CD4-positive, alpha-beta memory T cell (primary cell): Measurements from ENCODE around the gene PDCD7. TPM values are rescaled to one million over a fixed set of nuclear protein-coding genes. Genes with fewer than 3 reads are reported as not detected.
A peak's percentile ranks its signal among the peaks of the same experiment; 100 is the strongest.
"Not testable (repeated sequence)": the region's sequence is repeated elsewhere in the genome, so short reads cannot be mapped to it uniquely, and the experiment has no call there.

Experiments used
- CTCF ChIA-PET: fragments of 350-600 bp; sonication (Branson Sonifier 250); formaldehyde crosslinking; loops from one replicate; lab custom pipeline; 2021; ENCODE audit warnings: inconsistent platforms; ENCODE audit not compliant: partially characterized antibody; lab: Charles Lee
- POLR2A ChIA-PET: fragments of 350-600 bp; sonication (Branson Sonifier 250); formaldehyde crosslinking; loops from one replicate; lab custom pipeline; 2021; ENCODE audit not compliant: partially characterized antibody; lab: Charles Lee
- DNase-seq, 5 donors: peaks; one replicate each; pipeline versions ENCODE4 v3.0.0 to v3.0.0-alpha.2; 2020 to 2022; ENCODE audit warnings: mixed read lengths in 1 of 5
- H3K27ac ChIP-seq: one replicate; pipeline ENCODE4 v1.7.0; 2013; ENCODE audit warnings: low read depth, low read length
- H3K27me3 ChIP-seq: 2 replicates; pipeline ENCODE4 v1.7.0; 2013; ENCODE audit warnings: mild to moderate bottlenecking, low read length, moderate library complexity; ENCODE audit not compliant: insufficient read depth
- H3K36me3 ChIP-seq: 2 replicates; pipeline ENCODE4 v1.7.0; 2013; ENCODE audit warnings: mild to moderate bottlenecking, low read length, moderate library complexity; ENCODE audit not compliant: insufficient read depth
- H3K4me1 ChIP-seq: 2 replicates; pipeline ENCODE4 v1.7.0; 2013; ENCODE audit warnings: mild to moderate bottlenecking, low read length, moderate library complexity; ENCODE audit not compliant: insufficient read depth
- H3K4me3 ChIP-seq, 2 donors: one replicate each; pipeline ENCODE4 v1.7.0; 2013; ENCODE audit warnings: low read length in 2 of 2, mild to moderate bottlenecking in 1 of 2
- H3K9me3 ChIP-seq, 2 donors: one replicate each; pipeline ENCODE4 v1.7.0; 2013; ENCODE audit warnings: low read length in 2 of 2, control low read depth in 1 of 2; ENCODE audit not compliant: control insufficient read depth in 1 of 2
- H3K27ac Mint-ChIP-seq, 7 donors: one replicate each; pipeline ENCODE4 v1.8.0; 2020 to 2021; ENCODE audit warnings: mixed read lengths in 7 of 7, mild to moderate bottlenecking in 6 of 7, inconsistent platforms in 3 of 7, moderate library complexity in 3 of 7
- H3K27me3 Mint-ChIP-seq, 2 donors: one replicate each; pipeline ENCODE4 v1.8.0; 2020 to 2021; ENCODE audit warnings: mixed read lengths in 2 of 2
- H3K36me3 Mint-ChIP-seq, 2 donors: one replicate each; pipeline ENCODE4 v1.8.0; 2020 to 2021; ENCODE audit warnings: mixed read lengths in 2 of 2, inconsistent platforms in 1 of 2, mild to moderate bottlenecking in 1 of 2
- H3K4me1 Mint-ChIP-seq, 4 donors: one replicate each; pipeline ENCODE4 v1.8.0; 2020 to 2021; ENCODE audit warnings: mixed read lengths in 4 of 4, mild to moderate bottlenecking in 1 of 4
- H3K4me3 Mint-ChIP-seq, 8 donors: one replicate each; pipeline ENCODE4 v1.8.0; 2020 to 2021; ENCODE audit warnings: mixed read lengths in 8 of 8, mild to moderate bottlenecking in 7 of 8, moderate library complexity in 6 of 8, inconsistent platforms in 3 of 8
- H3K9me3 Mint-ChIP-seq, 8 donors: one replicate each; pipeline ENCODE4 v1.8.0; 2020 to 2021; ENCODE audit warnings: mixed read lengths in 8 of 8, mild to moderate bottlenecking in 5 of 8, inconsistent platforms in 3 of 8, moderate library complexity in 1 of 8
- intact Hi-C: fragments of 100-400 bp; cut with micrococcal nuclease; formaldehyde crosslinking; loops from one replicate; pipeline ENCODE4 v1.15.1; 2023
- polyA plus RNA-seq, 2 donors: library from polyadenylated mRNA; unstranded; fragments of 300-500 nt; fragmentation: Illumina TruSeq; gene quantifications; one replicate each; pipeline ENCODE4 v1.2.3, GENCODE V29; 2021
- total RNA-seq, 2 experiments: library from RNA; stranded (reverse); gene quantifications; one replicate each; pipeline ENCODE4 v1.2.3, GENCODE V29; 2021

Gene PDCD7
- total and polyA plus RNA-seq, 4 experiments from 2014 or later, result 8.8 to 40.5 (median 22.8) TPM

DNA sequence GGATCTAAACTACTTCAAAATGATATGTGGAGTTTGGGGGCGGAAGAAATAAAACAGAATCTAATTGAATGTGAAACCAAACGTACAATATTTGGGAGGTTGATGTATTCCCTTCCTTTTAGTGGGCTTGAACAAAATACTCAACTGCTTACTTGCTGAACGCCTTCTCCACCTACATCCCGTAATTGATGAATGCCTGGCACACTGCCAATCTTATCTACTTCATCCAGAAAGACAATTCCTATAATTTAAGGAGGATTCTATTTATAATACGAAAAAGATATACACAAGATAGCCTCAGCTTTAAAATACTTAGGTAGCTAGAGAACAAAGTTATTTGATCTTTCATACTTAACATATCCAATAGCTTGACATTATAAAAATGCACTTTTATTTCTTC lies 23.1 kb upstream of the PDCD7 start:
- Histone ChIP-seq H3K9me3 (no peaks in the 10 kb centered on the region), H3K4me3 (no peak overlapping the region), H3K4me1 (no peaks in the 10 kb centered on the region), H3K36me3 (peaks cover 39% of the 10 kb centered on the region), H3K27me3 (no peaks in the 10 kb centered on the region), H3K27ac (no peak overlapping the region)
- Mint-ChIP-seq H3K36me3 (peaks cover 33 to 54% of the 10 kb centered on the region in 2 donors), H3K9me3 (no peaks in the 10 kb centered on the region), H3K4me1 (peaks cover 0 to 7% (median 2%) of the 10 kb centered on the region in 4 donors), H3K27me3 (no peaks in the 10 kb centered on the region), H3K27ac (no peak overlapping the region), H3K4me3 (no peak overlapping the region)
- CTCF ChIA-PET, result interaction anchor here (0.8 kb wide), 1 partner anchor 123 kb away, joined by 3 read pairs; no protein-coding TSS in a partner anchor
- POLR2A ChIA-PET, result no interaction called here
- no peak for DNase-seq
- intact Hi-C loops, result no loop called here

DNA sequence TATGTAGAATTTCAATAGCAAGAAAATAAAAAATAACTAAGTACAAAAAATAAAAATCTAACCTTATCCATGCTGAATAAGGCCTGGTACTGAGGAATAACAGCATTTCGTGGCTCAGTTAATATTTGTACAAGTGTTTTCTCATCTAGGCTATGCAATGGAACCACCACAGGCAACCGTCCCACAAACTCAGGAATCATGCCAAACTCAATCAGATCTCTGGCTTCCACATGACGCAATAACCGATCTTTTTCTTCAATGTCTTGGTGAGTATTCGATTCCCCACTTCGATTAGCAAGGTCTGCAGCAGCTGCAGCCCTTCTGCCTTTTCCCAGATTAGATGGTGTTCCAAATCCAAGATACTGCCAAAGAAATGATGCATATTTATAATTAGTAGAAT lies 21.1 kb upstream of the PDCD7 start:
- Mint-ChIP-seq H3K36me3 (peaks cover 32 to 57% of the 10 kb centered on the region in 2 donors), H3K27ac (no peak overlapping the region), H3K4me3 (no peak overlapping the region), H3K27me3 (no peaks in the 10 kb centered on the region), H3K4me1 (peaks cover 0 to 2% (median 0%) of the 10 kb centered on the region in 4 donors), H3K9me3 (no peaks in the 10 kb centered on the region)
- intact Hi-C loops, result no loop called here
- POLR2A ChIA-PET, result no interaction called here
- Histone ChIP-seq H3K9me3 (no peaks in the 10 kb centered on the region), H3K27me3 (no peaks in the 10 kb centered on the region), H3K4me3 (no peak overlapping the region), H3K4me1 (no peaks in the 10 kb centered on the region), H3K36me3 (peaks cover 45% of the 10 kb centered on the region), H3K27ac (no peak overlapping the region)
- CTCF ChIA-PET, result no interaction called here
- DNase-seq, result no peak

DNA sequence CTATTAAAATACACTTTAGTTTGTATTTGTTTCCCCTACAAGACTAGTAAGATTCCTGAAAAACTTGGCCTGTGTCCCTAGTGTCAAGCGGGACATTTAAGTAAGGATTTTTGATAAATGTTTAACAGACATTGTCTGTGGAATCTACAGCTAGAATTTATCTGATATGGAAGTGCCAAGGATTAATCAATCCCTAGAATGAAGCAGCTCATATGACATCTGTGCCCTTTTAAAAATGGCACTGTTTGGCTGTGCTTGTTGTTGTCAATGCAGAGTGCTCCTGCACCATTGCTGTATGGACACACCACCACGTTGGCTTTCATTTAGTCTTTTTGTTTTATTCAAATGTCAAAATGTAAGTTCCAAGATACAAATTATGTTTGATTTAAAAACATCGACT lies 14.3 kb upstream of the PDCD7 start:
- no peak overlapping the region for H3K27ac ChIP-seq
- ChIA-PET POLR2A (interaction anchor here (1.2 kb wide), 1 partner anchor 14 kb away, joined by 4 read pairs; the partner anchor contains the start of gene PDCD7), CTCF (no interaction called here)
- no peaks in the 10 kb centered on the region for H3K27me3 ChIP-seq
- no peak overlapping the region for H3K4me3 Mint-ChIP-seq
- no peak overlapping the region for H3K27ac Mint-ChIP-seq
- intact Hi-C loops, result no loop called here
- peaks cover 18 to 25% of the 10 kb centered on the region in 2 donors for H3K36me3 Mint-ChIP-seq
- peaks cover 7% of the 10 kb centered on the region for H3K36me3 ChIP-seq
- H3K9me3 Mint-ChIP-seq, result no peaks in the 10 kb centered on the region
- DNase-seq, result no peak
- peaks cover 0 to 2% (median 0%) of the 10 kb centered on the region in 4 donors for H3K4me1 Mint-ChIP-seq
- H3K27me3 Mint-ChIP-seq, result no peaks in the 10 kb centered on the region
- H3K4me3 ChIP-seq, result no peak overlapping the region
- no peaks in the 10 kb centered on the region for H3K4me1 ChIP-seq
- no peaks in the 10 kb centered on the region for H3K9me3 ChIP-seq

DNA sequence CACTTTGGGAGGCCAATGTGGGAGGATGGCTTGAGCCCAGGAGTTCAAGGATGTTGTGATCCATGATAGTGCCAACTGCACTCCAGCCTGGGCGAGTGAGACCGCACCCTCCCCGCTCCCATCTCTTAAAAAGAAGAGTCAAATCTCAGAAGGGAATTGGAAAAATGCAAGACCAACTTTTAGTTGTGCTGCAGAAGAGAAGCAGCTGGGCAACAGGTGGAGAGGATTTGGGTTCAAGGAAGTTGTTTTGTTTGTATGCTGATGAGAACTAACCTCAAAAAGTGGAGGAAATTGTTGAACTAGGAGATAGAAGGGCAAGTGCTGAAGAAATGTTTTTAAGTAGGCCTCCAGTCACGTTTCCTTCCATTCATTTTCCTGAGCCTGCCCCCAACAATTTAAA lies 12.8 kb upstream of the PDCD7 start:
- Mint-ChIP-seq H3K9me3 (no peaks in the 10 kb centered on the region), H3K27me3 (no peaks in the 10 kb centered on the region), H3K4me3 (no peak overlapping the region), H3K4me1 (peaks cover 0 to under 1% (median 0%) of the 10 kb centered on the region in 4 donors), H3K27ac (peak overlapping the region in 2 of 7 donors; percentile 5 to 52), H3K36me3 (peaks cover 11 to 18% of the 10 kb centered on the region in 2 donors)
- intact Hi-C loops, result no loop called here
- no peak overlapping the region for H3K4me3 ChIP-seq
- peaks cover 7% of the 10 kb centered on the region for H3K36me3 ChIP-seq
- ChIA-PET CTCF (no interaction called here), POLR2A (no interaction called here)
- no peaks in the 10 kb centered on the region for H3K27me3 ChIP-seq
- no peak for DNase-seq
- H3K4me1 ChIP-seq, result no peaks in the 10 kb centered on the region
- no peaks in the 10 kb centered on the region for H3K9me3 ChIP-seq
- no peak overlapping the region for H3K27ac ChIP-seq

DNA sequence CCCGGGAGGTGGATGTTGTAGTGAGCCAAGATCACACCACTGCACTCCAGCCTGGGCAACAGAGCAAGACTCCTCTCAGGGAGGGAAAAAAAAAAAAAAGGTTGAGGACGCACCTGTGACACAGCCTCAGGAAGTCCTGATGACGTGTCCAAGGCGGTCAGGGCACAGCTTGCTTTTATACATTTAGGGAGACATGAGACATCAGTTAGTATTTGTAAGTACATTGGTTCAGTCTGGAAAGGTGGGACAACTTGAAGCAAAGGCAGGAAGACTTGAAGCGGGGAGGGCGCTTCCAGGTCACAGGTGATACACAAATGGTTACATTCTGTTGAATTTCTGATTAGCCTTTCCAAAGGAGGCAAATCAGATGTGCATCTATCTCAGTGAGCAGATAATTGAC lies 5.0 kb upstream of the PDCD7 start:
- intact Hi-C loops, H3K27ac Mint-ChIP-seq, DNase-seq, CTCF ChIA-PET, H3K4me1 ChIP-seq, H3K36me3 Mint-ChIP-seq, H3K9me3 Mint-ChIP-seq, H3K4me1 Mint-ChIP-seq, H3K4me3 Mint-ChIP-seq, H3K27me3 ChIP-seq, H3K27me3 Mint-ChIP-seq, POLR2A ChIA-PET, H3K27ac ChIP-seq, H3K9me3 ChIP-seq, H3K36me3 ChIP-seq, H3K4me3 ChIP-seq: not testable (repeated sequence)

DNA sequence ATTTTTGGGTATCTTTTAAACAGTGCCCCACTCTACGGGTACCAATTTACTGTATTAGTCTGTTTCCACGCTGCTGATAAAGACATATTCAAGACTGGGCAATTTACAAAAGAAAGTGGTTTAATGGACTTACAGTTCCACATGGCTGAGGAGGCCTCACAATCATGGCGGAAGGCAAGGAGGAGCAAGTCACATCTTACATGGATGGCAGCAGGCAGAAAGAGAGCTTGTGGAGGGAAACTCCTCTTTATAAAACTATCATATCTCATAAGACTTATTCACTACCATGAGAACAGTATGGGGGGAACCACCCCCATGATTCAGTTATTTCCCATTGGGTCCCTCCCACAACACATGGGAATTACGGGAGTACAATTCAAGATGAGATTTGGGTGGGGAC lies 4.3 kb upstream of the PDCD7 start:
- H3K4me3 Mint-ChIP-seq, POLR2A ChIA-PET, H3K4me1 ChIP-seq, H3K36me3 ChIP-seq, H3K36me3 Mint-ChIP-seq, DNase-seq, H3K27ac Mint-ChIP-seq, intact Hi-C loops, H3K27me3 ChIP-seq, H3K4me3 ChIP-seq, H3K9me3 Mint-ChIP-seq, H3K27ac ChIP-seq, CTCF ChIA-PET, H3K27me3 Mint-ChIP-seq, H3K9me3 ChIP-seq: not testable (repeated sequence)
- peaks cover 4 to 10% (median 8%) of the 10 kb centered on the region in 4 donors for H3K4me1 Mint-ChIP-seq

DNA sequence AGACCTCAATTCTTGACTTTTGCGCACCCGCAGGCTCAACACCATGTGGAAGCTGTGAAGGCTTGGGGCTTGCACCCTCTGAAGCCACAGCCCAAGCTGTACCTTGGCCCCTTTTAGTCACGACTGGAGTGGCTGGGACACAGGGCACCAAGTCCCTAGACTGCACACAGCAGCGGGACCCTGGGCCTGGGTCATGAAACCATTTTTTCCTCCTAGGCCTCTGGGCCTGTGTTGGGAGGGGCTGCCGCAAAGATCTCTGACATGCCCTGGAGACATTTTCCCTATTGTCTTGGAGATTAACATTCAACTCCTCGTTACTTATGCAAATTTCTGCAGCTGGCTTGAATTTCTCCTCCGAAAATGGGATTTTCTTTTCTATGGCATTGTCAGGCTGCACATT lies 3.5 kb upstream of the PDCD7 start:
- H3K4me3 ChIP-seq, CTCF ChIA-PET, H3K27me3 ChIP-seq, H3K27me3 Mint-ChIP-seq, H3K36me3 ChIP-seq, H3K27ac ChIP-seq, H3K9me3 ChIP-seq, POLR2A ChIA-PET, H3K36me3 Mint-ChIP-seq, H3K4me3 Mint-ChIP-seq, H3K27ac Mint-ChIP-seq, DNase-seq, H3K9me3 Mint-ChIP-seq, intact Hi-C loops: not testable (repeated sequence)
- H3K4me1 Mint-ChIP-seq, result peaks cover 7 to 16% (median 12%) of the 10 kb centered on the region in 4 donors
- peaks cover 12% of the 10 kb centered on the region for H3K4me1 ChIP-seq
